GM18511 (cell line): ENCODE measurements around the gene POC1A.
"Not testable (repeated sequence)": the region's sequence is repeated elsewhere in the genome, so short reads cannot be mapped to it uniquely, and the experiment has no call there.

Experiments used
- ATAC-seq: cut with Tn5 transposase; IDR thresholded peaks from one replicate; pipeline ENCODE4 v1.9.1; 2021; ENCODE audit warnings: mild to moderate bottlenecking, moderate library complexity; ENCODE audit not compliant: unreplicated experiment

Gene POC1A

DNA sequence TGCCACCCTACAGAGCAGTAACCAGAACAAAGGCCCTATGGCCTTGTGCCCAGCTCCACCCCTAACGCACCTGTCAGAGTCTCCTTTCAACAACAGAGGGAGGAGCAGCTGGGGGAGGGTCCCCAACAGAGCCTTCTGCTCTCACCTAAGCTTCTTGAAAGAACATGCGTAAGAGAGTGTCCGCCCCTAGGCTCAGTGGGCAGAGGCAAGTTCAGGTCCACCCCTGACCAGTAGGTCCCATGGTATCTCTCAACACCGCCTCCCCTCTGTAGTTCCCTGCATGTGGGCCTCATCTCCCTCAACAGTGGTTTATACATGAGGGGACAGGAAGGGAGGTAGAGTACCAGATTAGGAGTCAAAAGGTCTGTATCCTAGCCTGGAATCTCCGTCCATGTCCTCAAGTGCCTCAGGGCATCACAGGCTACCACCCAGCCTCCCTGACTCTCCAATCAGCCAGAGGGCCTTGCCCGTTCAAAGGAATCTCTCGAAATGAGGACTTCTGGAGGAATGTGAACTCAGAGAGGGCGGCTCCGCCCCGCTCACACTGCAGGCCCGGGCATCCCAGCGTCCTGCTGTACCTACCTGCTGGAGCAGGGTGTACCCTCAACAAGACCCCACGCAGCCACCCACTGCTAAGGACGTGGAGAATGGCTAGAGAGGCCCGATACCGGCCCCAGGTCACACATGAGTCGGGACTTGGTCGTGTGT is 680 bp downstream of the POC1A start:
- no peak for ATAC-seq

DNA sequence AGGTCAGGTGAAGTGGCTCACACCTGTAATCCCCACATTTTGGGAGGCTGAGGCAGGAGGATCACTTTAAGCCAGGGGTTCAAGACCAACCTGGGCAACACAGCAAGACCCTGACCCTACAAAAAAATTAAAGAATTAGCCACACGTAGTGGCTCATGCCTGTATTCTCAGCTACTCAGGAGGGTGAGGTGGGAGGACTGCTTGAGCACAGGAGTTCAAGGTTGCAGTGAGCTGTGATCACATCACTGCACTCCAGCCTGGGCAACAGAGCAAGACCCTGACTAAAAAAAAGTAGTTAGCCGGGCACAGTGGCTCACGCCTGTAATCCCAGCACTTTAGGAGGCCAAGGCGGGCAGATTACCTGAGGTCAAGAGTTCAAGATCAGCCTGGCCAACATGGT is 2.2 kb downstream of the POC1A start:
- ATAC-seq, result not testable (repeated sequence)

DNA sequence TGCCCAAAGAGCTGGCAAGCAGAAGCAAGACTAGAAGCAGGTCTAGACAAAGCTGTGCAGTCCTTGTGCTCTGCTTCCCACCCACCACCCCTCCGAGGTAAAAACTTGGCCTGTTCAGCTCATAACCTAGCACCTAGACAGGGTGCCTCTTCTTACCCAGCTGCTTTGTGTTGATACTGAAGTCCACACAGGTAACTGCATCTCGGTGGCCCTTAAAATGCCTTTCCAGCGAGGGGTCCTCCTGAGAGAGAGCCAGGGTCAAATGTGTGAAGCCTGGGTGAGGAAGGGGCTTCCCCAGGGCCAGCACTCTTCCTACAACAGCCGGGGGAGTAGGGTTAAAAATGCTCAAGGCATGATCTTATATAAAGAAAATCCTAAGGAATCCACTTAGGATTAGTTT is 3.4 kb downstream of the POC1A start:
- no peak for ATAC-seq

DNA sequence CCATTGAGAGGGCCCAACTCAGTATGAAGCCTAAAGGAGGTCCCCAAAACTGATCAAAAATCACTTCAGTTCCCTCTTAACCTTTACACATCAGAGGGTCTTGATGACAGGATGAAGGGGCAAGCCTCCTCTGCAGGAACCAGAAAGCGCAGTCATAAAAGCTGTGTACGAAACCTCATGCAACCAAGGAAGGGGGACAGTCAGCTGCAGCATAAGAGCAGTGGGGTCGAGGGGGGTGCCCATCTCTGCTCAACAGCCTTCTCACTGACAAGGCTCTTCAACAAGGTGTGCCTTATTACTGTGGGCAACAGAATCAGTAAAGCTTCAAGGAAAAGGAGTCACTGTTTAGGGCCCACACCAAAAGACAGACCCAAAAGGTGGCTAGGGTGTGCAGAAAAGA is 3.9 kb downstream of the POC1A start:
- ATAC-seq, result no peak

DNA sequence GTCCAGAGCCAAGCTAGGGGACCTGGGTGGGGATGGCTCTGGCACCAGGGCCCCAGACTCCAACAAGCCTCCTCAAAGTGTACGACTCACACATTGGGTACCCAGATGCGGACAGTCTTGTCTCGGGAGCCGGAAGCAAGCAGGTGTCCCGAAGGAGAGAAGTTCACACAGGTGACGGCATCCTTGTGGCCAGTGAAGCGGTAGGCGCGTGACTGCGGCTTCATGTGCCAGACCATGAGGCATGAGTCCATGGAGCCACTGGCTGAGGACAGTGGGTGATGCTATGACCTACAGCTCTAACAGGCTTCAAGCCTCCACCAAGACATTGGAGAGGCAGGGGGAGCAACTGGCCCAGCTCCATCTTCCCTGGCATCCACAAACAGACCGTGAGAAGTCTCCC is 4.5 kb downstream of the POC1A start:
- ATAC-seq, result no peak

DNA sequence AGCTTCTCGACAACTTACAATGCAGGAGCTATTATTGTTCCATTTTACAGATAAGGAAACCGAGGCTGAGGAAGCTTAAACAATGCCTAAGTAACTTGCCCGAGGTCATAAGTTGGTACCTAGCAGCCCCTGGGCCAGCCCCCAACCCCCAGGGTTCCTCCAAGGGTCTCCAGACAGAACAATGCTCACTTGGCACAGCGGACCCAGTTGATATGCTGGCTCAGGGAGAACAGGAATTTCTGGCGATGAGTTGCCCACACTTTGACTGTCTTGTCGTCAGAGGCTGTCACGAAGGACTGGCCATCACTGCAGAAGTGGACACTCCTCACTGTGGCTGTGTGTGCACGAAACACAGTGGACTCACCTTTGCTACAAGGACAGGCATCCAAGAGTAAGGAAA is 5.2 kb downstream of the POC1A start:
- no peak for ATAC-seq

DNA sequence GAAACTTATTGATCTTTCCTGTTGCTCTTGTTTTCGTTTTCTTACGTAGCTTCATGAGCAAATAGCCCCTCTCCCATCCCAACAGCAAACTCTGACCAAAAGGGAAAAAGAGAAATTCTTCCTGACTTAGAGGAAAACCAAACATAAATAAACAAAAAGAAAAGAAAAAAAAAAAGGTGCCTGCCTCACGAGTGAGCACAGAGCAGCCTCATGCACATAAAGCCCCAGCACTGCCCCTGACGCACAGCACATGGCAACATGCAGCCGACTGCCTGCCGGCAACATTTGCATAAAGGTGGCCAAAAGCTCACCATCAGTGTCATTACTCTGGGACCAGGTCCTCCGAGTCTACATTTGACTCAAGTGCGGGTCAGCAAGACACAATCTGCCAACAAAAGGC is 6.4 kb downstream of the POC1A start:
- ATAC-seq, result no peak

DNA sequence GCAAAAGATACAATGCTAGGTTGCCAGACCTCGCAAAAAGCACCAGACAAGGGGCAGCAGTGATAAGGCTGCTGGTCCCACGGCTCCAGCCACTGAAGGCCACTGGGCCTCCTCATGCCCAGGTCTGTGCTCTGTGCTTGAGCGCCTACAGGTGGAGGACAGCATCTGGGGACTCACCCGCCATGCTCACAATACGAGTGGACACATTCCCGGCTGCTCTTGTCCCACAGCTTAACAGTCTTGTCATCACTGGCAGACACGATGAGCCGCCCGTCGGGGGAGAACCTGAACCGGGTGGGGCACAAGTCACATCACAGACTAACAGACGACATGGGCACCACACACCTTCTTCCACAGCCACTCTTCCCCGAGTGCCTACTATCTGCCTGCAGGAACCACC is 7.4 kb downstream of the POC1A start:
- no peak for ATAC-seq

DNA sequence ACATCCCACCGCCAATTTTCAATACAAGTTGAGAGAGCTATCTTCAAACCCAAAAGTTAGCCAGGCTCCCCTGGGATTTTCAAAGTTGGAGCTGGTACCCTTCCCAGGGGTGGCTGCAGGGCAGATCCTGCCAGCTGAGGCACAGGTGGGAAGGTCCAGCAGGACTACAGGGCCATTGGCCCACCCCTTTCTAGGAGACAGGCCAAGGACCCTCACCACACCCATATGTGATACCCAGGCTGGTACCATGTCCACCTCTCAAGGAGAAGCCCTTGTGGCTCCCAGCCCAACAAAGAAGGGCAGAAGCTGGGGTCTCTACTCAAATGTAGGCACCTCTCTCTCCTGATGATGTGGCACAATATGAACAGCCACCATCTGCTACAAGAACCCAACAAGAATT is 8.0 kb downstream of the POC1A start:
- ATAC-seq, result no peak

DNA sequence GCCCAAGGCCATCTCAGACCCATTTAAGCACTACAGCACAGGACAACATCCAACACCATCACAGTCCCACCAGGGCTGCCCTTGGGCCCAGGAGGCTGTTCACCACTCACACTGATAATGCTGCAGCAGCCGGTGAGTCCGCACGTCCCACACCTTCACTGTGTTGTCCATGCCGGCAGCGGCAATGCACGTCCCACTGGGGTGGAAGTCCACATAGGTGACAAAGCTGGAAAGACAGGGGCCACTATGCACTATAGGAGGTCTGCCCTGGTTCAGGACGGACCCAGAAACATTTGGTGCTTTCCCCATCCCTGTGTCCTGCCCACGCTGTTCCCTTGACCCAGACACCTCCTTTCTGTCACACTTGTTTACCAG is 8.5 kb downstream of the POC1A start:
- no peak for ATAC-seq

DNA sequence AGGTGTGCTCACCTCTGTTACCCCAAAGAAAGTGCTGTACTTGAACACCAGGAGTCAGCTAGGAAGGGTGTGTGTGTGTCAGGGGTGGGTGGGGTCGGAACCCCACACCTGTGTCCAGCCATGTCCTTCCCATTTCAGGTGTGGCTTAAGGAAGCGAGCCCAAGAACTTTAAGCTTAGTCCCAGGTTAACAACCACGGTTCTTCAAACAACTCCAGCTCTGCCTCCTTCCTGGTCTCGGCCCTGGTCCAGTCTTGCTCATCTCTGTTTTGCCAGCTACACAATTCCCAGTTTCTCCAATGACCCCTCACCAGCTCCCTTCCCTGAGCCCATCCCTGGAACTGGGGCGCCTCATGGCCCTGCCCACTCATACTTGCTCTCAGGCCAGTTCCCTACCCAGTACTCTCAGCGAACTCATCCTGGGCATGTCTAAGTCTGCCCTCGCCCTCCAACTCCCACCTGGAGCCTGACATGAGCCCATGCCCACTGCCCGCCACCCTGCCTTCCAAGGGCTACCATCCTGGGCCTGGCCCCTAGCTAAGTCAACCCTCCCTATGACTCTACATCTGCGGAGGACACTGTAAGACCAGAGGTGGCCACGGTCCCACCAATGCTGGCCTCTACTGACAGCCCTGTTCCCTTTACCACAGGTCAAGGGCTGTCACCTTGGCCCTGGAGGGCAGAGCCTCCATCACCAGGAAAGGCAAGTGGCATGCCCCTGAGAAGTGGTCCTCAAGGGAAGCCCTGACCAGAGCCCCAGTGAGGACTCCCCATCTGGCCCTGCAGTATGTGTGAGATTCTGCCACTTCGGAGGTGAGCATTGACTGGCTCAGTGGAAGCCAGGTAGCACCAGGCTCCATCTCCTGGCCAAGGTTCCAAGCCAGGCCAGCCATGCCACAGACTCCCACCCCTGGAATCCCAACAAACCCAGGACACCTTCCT is 9.2 kb downstream of the POC1A start:
- no peak for ATAC-seq

DNA sequence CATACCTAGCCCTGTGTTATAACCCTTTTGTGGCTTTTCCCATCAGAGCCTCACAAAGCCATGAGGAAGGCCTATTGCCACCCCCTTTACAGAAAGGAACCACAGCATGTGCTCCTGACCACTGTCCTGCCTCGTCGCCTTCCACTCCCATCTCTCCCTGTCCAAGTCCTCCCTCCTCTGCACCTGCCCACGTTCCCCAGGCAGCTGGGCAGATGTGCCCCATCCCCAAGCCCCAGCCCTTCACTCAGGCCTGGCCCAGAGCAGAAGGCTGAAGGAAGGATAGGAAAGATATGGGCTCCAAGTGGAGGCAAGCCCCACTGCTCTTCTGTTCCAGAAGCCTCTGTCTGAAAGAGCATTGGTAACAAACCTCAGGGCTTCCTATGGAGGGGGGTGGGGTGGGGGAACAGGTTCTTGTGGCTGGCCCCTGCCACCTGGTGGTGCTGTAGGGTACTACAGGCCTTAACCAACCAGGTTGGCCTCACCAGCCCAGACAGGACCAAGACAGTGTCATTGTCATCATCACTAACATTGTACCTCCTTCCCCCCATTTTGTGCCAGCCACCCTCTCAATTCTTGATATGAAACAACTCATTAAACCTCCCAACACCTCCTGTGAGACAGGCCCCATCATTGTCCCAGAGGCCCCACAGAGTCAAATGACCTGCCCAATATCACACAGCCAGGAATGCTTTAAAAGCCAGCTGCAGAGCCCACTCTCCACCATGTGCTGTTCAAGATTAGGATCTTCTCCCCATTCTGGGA is 10.0 kb downstream of the POC1A start:
- ATAC-seq, result no peak

DNA sequence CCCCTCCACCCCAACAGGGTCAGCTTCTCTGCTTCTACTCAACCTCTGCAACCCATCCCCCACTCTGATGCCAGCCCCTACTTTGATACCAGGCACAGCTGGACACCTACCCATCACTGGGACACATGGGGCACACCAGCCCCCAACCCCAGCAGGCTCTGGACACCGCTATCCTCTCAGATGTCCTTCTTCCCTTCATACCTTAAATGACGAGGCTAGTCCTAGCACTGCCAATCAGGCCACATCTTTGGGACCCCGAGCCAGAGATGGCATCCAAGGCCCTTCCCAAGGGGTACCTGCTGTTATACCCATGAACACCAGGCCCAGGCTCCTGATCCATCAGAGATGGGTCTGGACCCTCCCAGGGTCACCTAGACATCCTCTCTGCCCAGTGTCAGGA is 10.6 kb downstream of the POC1A start:
- ATAC-seq, result no peak

DNA sequence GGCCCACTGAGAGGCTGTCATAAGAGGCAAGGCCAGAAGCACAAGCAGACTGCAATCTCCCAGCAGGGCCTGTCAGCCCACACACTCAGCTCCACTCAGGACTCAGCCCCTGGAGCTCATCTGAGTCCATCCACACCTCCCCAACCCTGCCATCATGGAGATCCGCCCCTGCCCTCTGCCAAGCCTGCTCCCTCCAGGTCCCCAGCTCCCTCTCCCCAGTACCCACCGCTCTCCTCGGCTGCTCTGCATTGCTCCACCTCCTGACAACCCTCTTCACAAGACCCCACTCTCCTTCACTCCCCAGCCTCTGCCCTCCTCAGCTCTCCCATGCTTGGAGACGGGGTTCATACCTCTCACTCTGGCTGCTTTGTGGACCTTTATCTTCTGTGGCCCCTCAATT is 11.1 kb downstream of the POC1A start:
- ATAC-seq, result no peak

DNA sequence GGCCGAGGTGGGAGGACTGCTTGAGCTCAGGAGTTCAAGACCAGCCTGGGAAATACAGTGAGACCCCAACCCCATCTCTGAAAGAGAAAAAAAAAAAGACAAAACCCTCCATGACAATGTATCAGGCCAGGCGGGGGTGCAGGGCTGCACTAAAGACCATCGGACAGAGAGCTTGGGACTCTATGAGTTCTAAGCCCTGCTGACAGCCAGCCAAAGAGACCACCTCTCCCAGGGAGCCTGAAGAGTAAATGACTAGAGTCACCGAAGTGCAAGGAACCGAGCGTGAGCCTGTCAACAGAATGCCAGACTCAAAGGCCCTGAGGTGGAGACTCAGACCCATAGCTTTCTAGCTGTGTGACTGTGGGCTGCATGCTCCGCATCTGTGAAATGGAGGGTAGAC is 12.5 kb downstream of the POC1A start:
- ATAC-seq, result no peak

DNA sequence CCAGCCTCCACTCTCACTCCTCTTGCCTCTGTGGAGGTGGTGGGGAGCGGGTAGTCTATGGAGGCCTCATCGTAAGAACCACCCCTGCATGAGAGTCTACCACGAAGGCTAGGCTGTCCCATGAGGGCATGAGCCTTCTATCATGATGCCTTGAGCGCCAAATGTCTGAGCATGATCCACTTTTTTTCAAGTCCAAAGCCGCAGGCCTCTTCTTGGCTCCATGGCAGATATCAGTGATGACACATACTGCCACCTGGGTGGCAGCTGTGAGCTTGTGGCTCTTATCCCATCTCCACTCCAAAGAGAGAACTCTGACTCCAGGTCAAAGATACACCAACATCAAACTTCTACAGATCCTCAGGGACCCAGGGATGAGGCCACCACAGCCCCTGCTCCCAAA is 13.5 kb downstream of the POC1A start:
- no peak for ATAC-seq

DNA sequence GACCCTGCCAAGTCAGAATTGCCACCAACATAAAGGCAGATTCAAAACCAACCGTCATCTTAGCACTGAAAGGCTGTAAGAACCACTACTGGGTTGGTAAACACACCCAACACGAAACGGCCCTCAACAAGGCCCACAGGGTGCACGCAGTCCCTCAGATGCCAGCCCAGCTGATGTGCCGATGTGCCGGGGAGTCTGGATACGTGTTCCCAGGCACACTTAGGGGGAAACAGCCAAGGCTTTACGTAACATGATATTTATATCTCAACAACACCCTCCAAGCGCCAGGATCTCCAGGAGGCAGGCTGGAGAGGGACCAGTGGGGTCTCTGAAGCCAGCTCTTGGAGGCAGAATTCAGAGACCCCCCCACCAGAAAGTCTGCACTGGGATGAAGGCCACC is 14.2 kb downstream of the POC1A start:
- ATAC-seq, result no peak

DNA sequence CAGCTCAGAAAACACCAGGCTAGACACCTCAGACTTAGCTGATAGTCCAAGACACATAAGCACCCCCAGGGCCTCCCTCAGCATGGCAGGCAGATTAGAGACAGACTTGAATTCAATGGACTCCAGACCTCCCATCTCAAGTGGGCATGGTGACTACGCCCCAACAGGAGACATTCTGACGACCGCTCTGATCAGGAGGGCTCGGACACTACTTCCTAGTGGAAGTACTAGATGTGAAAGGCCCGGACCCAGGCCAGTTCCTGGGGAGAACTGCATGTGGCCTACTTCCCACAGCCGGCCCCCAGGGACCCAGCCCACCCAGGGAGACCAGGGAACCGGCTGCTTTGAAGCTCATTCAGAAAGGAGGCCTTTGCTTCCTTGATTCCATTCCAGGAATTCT is 16.9 kb downstream of the POC1A start:
- no peak for ATAC-seq

DNA sequence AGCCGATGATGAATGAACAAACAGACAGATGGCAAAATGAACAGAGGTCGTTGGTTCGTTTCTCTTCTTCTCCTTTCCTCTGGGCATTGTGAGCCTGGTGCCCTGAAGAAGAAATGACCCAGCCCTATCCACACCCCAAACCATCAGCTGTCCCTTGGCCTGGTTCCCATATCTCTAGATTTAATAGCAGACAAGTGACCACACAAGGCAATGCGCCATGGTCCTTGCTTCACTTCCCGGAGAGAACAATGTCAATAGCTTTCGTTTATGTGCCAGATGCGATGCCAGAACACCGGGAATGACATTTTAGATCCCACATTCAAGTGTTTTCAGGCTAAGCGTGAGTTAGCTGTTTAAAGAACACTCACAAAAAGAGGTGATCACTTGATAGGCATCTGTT is 17.7 kb downstream of the POC1A start:
- no peak for ATAC-seq

DNA sequence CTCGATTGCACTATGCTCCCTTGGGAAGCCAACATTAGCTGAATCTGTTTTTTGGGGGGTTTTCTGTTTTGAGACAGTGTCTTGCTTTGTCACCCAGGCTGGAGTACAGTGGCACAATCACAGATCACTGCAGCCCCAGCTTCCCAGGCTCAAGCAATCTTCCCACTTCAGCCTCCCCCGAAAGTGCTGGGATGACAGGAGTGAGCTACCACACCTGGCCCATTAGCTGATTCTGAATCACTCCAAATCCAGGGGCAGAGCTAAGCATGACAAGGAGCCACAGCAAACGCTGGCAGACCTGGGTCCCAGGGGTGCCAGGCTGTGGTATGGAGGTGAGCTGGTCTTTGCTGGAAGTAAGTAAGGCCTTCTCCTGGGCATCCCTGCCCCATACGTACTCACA is 18.9 kb downstream of the POC1A start:
- no peak for ATAC-seq

DNA sequence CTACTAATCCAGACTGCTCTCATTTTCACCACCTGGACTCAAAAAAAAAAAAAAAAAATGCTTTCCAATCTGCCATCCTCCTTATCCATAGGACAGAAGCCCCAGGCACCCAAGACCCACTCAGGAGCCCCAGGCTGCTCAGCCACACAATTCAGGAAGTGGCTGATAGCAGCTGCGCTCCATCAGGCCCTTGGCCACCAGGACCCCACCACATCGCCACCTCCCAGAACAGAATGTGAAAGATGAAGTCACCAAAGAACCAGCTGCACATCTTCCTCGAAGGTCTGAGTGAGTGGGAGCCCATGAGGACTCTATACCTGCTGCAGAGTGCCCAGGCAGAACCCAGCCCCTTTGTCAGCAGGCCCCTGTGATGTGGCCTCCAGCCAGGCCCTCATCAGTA is 19.5 kb downstream of the POC1A start:
- ATAC-seq, result no peak

DNA sequence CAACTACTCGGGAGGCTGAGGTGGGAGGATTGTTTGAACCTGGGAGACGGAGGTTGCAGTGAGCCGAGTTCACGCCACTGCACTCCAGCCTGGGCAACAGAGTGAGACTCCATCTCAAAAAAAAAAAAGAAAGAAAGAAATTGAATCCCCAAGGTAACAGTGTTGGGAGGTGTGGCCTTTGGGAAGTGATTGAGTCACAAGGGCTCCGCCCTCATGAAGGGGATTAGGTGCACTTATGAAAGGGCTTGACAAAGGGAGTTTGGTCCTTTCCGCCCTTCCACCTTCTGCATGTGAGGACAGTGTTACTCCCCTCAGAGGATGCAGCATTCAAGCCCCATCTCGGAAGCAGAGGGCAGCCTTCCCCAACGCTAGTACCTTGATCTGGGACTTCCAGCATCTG is 21.3 kb downstream of the POC1A start:
- ATAC-seq, result no peak
